ENCODE measurements around the gene EPHB1. TPM values are rescaled to one million over a fixed set of nuclear protein-coding genes. Genes with fewer than 3 reads are reported as not detected.
A peak's percentile ranks its signal among the peaks of the same experiment; 100 is the strongest.

EPHB1 gene
- total and polyA plus RNA-seq, 12 donors, result 0.07 to 3.4 (median 1.6) TPM

- Histone ChIP-seq H3K36me3 (no peaks in the 10 kb centered on the region), H3K27ac (no peak overlapping the region), H3K4me1 (no peaks in the 10 kb centered on the region), H3K9me3 (no peaks in the 10 kb centered on the region), H3K27me3 (no peaks in the 10 kb centered on the region), H3K4me3 (no peak overlapping the region)
- WGBS, 2 donors, result 71 to 77% methylated on average over 6 of the region's 6 CpGs
- TF ChIP-seq CTCF (IDR thresholded peaks at IDR 0.05), result no peak
- no peak for ATAC-seq
- no peak for DNase-seq
- intact Hi-C loops (cut with DNase I), result loop anchor here in 1 of 10 donors (10.0 kb wide), 1 partner anchor 438 kb away; no protein-coding TSS in a partner anchor
Observed at GRCh38 chr3:134807189-134807588, 12.1 kb downstream of the EPHB1 start.

GRCh38 chr3:134808835-134809234 lies 13.8 kb downstream of the EPHB1 start:
- no peaks in the 10 kb centered on the region for H3K36me3 ChIP-seq
- DNase-seq, result no peak
- intact Hi-C loops (cut with DNase I), result loop anchor here in 1 of 10 donors (10.0 kb wide), 1 partner anchor 436 kb away; no protein-coding TSS in a partner anchor
- WGBS, 2 donors, result 91 to 97% methylated on average over 1 of the region's 1 CpG
- no peak overlapping the region for H3K27ac ChIP-seq
- H3K4me3 ChIP-seq, result no peak overlapping the region
- H3K4me1 ChIP-seq, result no peaks in the 10 kb centered on the region
- no peaks in the 10 kb centered on the region for H3K27me3 ChIP-seq
- no peaks in the 10 kb centered on the region for H3K9me3 ChIP-seq
- ATAC-seq, result no peak
- TF ChIP-seq CTCF (IDR thresholded peaks at IDR 0.05), result no peak

- intact Hi-C loops (cut with DNase I), result loop anchor here in 1 of 10 donors (10.0 kb wide), 1 partner anchor 435 kb away; no protein-coding TSS in a partner anchor
- no peak for TF ChIP-seq CTCF (IDR thresholded peaks at IDR 0.05)
Observed at GRCh38 chr3:134809427-134810051, 14.5 kb downstream of the EPHB1 start.

GRCh38 chr3:134810052-134810435 lies 15.0 kb downstream of the EPHB1 start:
- no peaks in the 10 kb centered on the region for H3K9me3 ChIP-seq
- no peaks in the 10 kb centered on the region for H3K27me3 ChIP-seq
- H3K36me3 ChIP-seq, result no peaks in the 10 kb centered on the region
- no peaks in the 10 kb centered on the region for H3K4me1 ChIP-seq
- intact Hi-C loops (cut with DNase I), result no loop called here
- 75 to 77% methylated on average over 2 of the region's 2 CpGs for WGBS, 2 donors
- no peak for DNase-seq
- no peak for ATAC-seq
- no peak overlapping the region for H3K4me3 ChIP-seq
- H3K27ac ChIP-seq, result no peak overlapping the region
- TF ChIP-seq CTCF (IDR thresholded peaks at IDR 0.05), result no peak

More at GRCh38 chr3:134809427-134810051, 14.5 kb downstream of the EPHB1 start:
- DNase-seq, result no peak
- H3K9me3 ChIP-seq, result no peaks in the 10 kb centered on the region
- H3K27ac ChIP-seq, result no peak overlapping the region
- no peaks in the 10 kb centered on the region for H3K36me3 ChIP-seq
- H3K27me3 ChIP-seq, result no peaks in the 10 kb centered on the region
- 53 to 55% methylated on average over 5 of the region's 5 CpGs for WGBS, 2 donors
- peak in 4 of 8 donors; percentile 47 to 86 (median 64) for ATAC-seq
- H3K4me1 ChIP-seq, result no peaks in the 10 kb centered on the region
- no peak overlapping the region for H3K4me3 ChIP-seq

Measured in heart right ventricle (tissue), 16 donors.